ENCODE data around the gene ZNF830. TPM values are rescaled to one million over a fixed set of nuclear protein-coding genes. Genes with fewer than 3 reads are reported as not detected.

Gene ZNF830
- total RNA-seq, 2 donors from 2014 or later, result 18.5 to 23.3 TPM

GRCh38 chr17:34979650-34980352, 18.5 kb downstream of the ZNF830 start:
- peak overlapping the region; percentile 94 for H3K27ac Mint-ChIP-seq
- no peaks in the 10 kb centered on the region for H3K9me3 ChIP-seq (ENCODE audit: control insufficient read depth, low read length)
- peak overlapping the region; percentile 5 for H3K27ac ChIP-seq (ENCODE audit: low read depth, low read length)
- peaks cover 31% of the 10 kb centered on the region for H3K4me1 Mint-ChIP-seq
- peak overlapping the region; percentile 90 for H3K4me3 ChIP-seq (ENCODE audit: low read length)
- H3K9ac ChIP-seq (ENCODE audit: extremely low read depth, low read length, poor library complexity, severe bottlenecking), result peak overlapping the region; percentile 97
- no peaks in the 10 kb centered on the region for H3K27me3 ChIP-seq (ENCODE audit: control insufficient read depth, insufficient read depth, low read length, poor library complexity, severe bottlenecking)
- no peaks in the 10 kb centered on the region for H3K4me1 ChIP-seq (ENCODE audit: control insufficient read depth, insufficient read depth, low read length)
- no peak for DNase-seq
- no peak for TF ChIP-seq CTCF (conservative IDR thresholded peaks at IDR 0.05)
- no peaks in the 10 kb centered on the region for H3K27me3 Mint-ChIP-seq (ENCODE audit: insufficient read depth)
- H3K36me3 ChIP-seq (ENCODE audit: control insufficient read depth, insufficient read depth, low read length), result peaks cover 19% of the 10 kb centered on the region
- WGBS, 2 experiments (ENCODE audit: insufficient coverage in 1 of 2, insufficient read length in 1 of 2), result 27 to 58% methylated on average over 7 to 15 of the region's 15 CpGs
- H3K36me3 Mint-ChIP-seq (ENCODE audit: low read depth), result peaks cover 20% of the 10 kb centered on the region
- H3K4me3 Mint-ChIP-seq, result peak overlapping the region; percentile 79
- no peaks in the 10 kb centered on the region for H3K9me3 Mint-ChIP-seq

GRCh38 chr17:34980353-34980680, 19.0 kb downstream of the ZNF830 start, which contains the start of gene LIG3:
LIG3 (plus strand) TSS chr17:34980512; CDS start chr17:34983006, 2,494 bp downstream.
- H3K27ac Mint-ChIP-seq, result peak within 1 kb of the TSS; percentile 94
- Histone ChIP-seq H3K9ac (ENCODE audit: extremely low read depth, low read length, poor library complexity, severe bottlenecking) (peak within 1 kb of the TSS; percentile 97), H3K27ac (ENCODE audit: low read depth, low read length) (peak within 1 kb of the TSS; percentile 93), H3K36me3 (ENCODE audit: control insufficient read depth, insufficient read depth, low read length) (peaks cover 24% of the 10 kb centered on the region), H3K27me3 (ENCODE audit: control insufficient read depth, insufficient read depth, low read length, poor library complexity, severe bottlenecking) (no peaks in the 10 kb centered on the region), H3K4me3 (ENCODE audit: low read length) (peak within 1 kb of the TSS; percentile 90), H3K9me3 (ENCODE audit: control insufficient read depth, low read length) (no peaks in the 10 kb centered on the region), H3K4me1 (ENCODE audit: control insufficient read depth, insufficient read depth, low read length) (no peaks in the 10 kb centered on the region)
- H3K4me3 Mint-ChIP-seq, result peak within 1 kb of the TSS; percentile 79
- no peaks in the 10 kb centered on the region for H3K9me3 Mint-ChIP-seq
- 0% methylated on average over 5 to 39 of the region's 39 CpGs for WGBS, 2 experiments (ENCODE audit: insufficient coverage in 1 of 2, insufficient read length in 1 of 2)
- H3K4me1 Mint-ChIP-seq, result peaks cover 25% of the 10 kb centered on the region
- H3K27me3 Mint-ChIP-seq (ENCODE audit: insufficient read depth), result no peaks in the 10 kb centered on the region
- TF ChIP-seq CTCF (conservative IDR thresholded peaks at IDR 0.05), result no peak
- DNase-seq, result peak; percentile 100
- peaks cover 23% of the 10 kb centered on the region for H3K36me3 Mint-ChIP-seq (ENCODE audit: low read depth)

- no peaks in the 10 kb centered on the region for H3K9me3 ChIP-seq (ENCODE audit: control insufficient read depth, low read length)
- H3K4me1 Mint-ChIP-seq, result peaks cover 25% of the 10 kb centered on the region
- H3K4me3 Mint-ChIP-seq, result peak overlapping the region; percentile 79
- peak overlapping the region; percentile 97 for H3K9ac ChIP-seq (ENCODE audit: extremely low read depth, low read length, poor library complexity, severe bottlenecking)
- peak; percentile 70 for TF ChIP-seq CTCF (conservative IDR thresholded peaks at IDR 0.05)
- H3K27ac Mint-ChIP-seq, result peak overlapping the region; percentile 94
- H3K9me3 Mint-ChIP-seq, result no peaks in the 10 kb centered on the region
- DNase-seq, result peak; percentile 92
- peaks cover 29% of the 10 kb centered on the region for H3K36me3 Mint-ChIP-seq (ENCODE audit: low read depth)
- no peaks in the 10 kb centered on the region for H3K4me1 ChIP-seq (ENCODE audit: control insufficient read depth, insufficient read depth, low read length)
- peak overlapping the region; percentile 90 for H3K4me3 ChIP-seq (ENCODE audit: low read length)
- WGBS, 2 experiments (ENCODE audit: insufficient coverage in 1 of 2, insufficient read length in 1 of 2), result 0 to 2% methylated on average over 7 to 68 of the region's 69 CpGs
- H3K36me3 ChIP-seq (ENCODE audit: control insufficient read depth, insufficient read depth, low read length), result peaks cover 30% of the 10 kb centered on the region
- H3K27ac ChIP-seq (ENCODE audit: low read depth, low read length), result peak overlapping the region; percentile 93
- no peaks in the 10 kb centered on the region for H3K27me3 Mint-ChIP-seq (ENCODE audit: insufficient read depth)
- H3K27me3 ChIP-seq (ENCODE audit: control insufficient read depth, insufficient read depth, low read length, poor library complexity, severe bottlenecking), result no peaks in the 10 kb centered on the region
These were observed 19.6 kb downstream of the ZNF830 start for GRCh38 chr17:34980681-34981537.

Measured in endodermal cell (in vitro differentiated cells).